ENCODE results near the gene TRAF3.

The TRAF3 gene

DNA sequence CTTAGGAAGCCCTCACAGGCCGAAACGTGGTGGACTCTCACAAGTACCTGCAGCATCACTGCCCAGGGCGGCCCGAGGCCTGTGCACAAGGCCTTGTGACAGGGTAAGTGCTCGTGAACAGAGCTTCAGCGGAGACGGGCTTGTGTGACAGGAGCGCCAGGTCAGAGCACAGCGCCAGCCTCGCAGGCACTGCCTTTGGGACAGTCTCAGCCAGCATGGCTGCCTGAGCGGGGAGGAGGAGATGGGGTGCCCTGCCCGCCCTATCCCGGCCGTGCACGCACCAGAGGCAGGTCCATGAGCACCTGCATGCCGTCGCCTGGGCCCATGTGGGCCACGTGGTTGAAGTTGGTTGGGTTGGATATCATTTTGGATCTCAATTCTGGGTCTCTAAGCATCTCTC is 162.1 kb downstream of the TRAF3 start:
- DNase-seq (ENCODE audit: low read depth): no peak

DNA sequence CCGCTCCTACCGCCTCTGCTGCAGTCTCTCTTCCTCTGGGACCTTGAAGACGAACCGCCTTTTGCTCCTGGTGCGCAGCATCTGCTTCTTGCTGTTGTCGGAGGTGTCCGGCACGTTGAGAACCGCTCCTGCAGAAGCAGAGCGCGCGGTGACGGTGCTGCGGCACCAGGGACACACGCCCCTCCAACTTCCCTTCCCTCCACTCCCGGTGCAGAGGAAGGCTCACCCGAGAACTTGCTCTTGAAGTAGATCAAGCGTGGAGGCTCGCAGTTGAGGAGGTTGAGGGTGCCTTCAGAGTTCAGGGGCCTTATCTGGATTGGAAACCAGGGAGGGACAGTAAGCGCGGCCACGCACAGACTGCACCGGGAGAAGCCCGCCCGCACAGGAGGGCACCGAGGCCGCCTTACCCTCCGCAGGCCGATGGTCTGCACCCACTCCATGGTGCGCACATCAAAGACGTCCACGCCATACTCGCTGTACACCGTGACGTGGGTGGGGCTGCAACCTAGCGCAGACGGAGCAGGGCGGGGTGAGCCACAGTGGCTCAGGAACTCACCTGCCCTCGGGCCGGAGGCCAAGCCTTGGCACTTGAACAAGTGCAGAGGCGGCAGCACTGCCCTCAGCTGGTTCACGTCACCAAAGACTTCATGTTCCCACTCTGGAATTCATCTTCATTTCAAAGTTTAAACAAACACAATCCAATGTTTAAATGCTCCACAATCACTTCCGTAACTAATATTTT is 162.7 kb downstream of the TRAF3 start:
- DNase-seq (ENCODE audit: low read depth): no peak

DNA sequence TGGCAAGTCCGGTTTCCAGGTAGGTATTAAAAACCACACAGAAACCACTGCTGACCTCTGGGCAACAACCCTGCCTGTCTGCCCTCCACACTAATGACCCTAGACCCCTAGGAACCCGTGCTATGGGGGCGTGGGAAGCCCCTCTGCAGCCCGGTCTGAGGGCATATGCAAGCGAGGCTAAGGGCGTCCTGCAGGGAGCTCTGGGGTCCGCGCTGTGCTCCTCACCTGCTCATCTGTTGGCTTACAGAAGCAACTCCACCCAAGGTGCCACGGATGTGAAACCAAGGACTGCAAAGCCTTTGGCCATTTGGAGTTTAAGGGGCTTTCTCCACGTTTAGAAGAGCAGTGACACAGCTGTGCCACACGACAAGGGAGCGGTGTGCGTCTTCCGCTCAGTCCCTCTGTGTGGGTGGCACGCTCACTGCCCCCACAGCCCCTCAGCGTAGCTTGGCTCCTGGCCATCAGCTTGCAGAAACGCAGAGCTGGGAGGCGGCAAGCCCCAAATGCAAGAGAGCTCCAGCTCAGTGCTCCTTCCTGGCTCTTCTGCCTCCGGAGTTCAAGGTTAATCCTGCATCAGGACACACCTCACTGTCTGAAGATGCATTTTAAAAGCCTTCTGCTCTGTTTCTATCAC is 163.6 kb downstream of the TRAF3 start:
- no peak for DNase-seq (ENCODE audit: low read depth)

DNA sequence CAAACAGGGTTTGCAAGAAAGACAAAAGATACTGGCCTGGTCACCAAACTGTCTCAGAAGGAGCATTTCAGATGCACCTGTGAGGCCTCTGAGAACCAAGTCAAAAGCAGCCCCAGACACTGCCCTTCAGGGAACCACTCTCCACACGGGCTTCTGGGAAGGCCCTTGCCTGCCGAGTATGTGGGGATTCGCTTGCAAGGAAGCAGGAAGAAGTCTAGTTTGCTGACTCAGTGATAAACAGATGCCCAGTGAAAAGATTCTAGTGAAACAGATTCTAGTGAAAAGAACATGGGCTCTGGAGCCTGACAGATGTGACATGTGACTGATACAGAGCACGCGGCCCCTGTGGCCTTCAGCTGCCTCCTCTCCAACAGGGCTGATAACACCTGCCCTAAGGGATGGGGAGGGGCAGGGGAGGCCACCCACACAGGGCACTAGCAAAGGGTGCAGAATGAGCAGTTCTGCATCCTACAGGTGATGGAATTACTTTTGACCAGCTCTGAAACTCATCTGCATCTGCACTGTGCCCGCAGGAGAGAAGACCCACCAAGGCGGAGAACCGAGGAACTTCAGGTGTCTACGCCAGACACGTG is 164.3 kb downstream of the TRAF3 start:
- no peak for DNase-seq (ENCODE audit: low read depth)

DNA sequence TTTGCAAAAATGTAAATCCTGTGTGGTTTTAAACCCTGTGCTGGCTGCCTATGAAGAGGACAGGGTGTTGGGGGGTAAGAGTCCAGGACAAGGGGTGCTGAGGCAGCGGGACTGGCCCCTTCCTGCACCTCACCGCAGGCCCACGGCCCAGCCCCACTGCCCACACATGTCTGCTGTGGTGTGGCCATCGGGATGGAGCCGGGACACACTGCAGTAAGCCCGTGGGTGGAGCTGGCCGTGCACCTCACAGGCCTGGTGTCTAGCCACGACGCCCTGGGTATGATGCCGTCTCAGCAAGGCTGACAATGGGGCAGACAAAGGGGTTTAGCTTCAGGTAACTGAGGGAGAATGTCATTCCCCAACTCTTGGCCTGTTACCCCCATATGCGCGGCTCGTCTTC is 164.8 kb downstream of the TRAF3 start:
- DNase-seq (ENCODE audit: low read depth): no peak

DNA sequence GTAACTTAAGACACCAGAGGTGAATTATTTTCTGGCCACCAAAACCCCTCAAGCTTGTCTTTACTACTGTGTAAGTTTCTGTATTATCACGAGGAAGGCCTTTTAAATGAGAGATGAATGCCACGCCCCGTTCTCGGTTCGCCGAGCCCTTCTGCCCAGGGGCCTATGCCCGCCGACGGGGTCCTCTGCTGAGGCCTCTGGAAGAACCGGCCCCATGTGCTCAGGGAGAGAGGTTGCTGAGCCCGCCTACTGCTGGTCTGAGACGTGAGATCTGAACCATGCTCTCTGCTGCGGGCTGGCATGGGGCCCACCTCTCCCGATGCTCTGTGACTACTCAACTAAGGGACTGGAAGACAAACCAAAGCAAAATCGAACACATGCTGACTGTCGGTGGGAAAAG is 166.2 kb downstream of the TRAF3 start:
- no peak for DNase-seq (ENCODE audit: low read depth)

DNA sequence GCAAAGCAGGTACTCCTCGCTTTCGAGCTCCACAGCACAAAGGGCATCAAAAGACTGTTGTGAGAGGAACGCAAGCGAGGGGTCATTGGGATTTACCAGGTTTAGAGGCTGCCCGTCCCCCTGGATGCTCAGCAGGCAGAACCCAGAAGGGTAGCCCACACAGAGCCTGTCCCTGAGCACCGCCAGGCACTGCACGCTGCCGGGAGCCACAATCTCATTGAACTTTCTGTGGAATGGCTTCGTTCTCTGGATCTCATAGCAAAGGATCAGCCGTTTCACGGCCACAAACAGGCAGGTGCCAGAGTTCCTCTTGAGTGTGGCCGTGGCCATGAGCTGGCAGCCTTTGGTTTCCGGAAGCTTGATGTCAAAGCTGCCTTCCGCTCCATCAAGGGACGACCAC is 166.7 kb downstream of the TRAF3 start:
- no peak for DNase-seq (ENCODE audit: low read depth)

DNA sequence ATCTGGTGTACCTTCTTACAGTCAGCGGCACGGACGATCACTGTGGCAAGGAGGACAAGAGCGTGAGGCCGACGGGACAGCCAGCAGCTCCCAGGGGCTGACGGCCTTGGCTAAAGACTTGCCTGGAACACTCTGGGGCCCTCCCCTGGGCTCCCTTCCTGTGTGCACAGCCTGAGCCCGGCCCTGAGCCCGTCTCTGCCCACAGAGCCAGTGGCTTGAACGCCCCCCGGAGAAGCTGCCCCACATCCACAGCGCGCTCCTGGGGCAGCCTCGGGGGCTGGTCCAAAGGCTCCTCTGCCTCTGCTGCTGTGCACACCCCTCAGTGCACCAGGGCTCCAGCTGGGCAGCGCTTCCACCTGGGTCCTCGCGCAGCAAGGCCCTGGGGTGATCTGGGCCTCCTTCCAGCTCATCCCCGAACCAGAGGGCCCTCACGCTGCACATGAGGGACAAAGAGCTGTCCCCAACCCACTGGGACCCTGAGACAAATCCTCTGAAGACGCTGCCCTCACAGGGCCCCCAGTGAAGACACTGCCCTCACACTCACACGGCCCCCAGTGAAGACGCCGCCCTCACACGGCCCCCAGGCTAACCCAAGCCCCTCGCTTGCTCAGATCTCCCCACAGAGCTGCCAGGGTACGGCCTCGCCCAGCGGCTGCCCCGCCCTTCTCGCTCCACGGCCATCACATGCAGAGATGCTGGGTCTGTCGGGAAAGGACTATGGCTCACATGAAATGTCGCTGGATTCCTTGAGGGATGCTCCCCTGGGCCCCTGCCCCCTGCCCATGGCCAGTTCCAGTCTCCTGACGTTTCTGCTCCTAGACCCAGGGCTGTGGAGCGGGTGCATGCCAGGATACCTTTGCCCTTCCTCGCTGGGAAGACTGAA is 167.4 kb downstream of the TRAF3 start:
- DNase-seq (ENCODE audit: low read depth): no peak

DNA sequence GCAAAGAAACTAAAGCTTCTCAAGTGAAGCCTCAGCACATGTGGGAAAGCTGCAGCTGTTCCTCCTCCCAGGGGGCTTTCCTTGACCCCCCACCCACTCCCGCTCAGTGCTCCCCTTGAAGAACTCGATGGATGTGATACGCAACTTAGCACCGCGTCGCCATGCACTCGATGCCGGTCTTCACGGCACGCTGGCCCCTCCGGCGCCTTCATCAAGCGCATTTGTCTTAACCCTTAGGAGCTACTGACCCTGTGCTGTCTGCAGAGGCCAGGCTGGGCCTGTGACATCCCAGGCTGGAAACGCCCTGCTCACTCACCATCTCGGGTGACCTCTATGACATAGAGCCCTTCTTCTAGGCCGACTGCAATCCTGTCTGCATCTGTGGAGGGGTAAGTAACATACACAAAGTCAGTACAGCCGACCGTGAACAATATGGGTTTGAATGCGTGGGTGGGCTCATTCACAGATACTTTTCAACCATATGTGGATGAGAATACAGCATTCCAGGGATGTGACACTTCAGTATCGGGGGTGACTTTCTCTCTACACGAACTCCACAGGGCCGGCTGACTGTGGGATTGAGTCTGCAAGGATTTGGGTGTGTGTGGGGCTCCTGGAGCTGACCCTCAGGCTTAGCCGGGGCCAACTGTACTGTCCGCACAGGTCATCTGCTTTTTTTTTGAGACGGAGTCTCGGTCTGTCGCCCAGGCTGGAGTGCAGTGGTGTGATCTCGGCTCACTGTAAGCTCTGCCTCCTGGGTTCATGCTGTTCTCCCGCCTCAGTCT is 168.3 kb downstream of the TRAF3 start:
- no peak for DNase-seq (ENCODE audit: low read depth)

DNA sequence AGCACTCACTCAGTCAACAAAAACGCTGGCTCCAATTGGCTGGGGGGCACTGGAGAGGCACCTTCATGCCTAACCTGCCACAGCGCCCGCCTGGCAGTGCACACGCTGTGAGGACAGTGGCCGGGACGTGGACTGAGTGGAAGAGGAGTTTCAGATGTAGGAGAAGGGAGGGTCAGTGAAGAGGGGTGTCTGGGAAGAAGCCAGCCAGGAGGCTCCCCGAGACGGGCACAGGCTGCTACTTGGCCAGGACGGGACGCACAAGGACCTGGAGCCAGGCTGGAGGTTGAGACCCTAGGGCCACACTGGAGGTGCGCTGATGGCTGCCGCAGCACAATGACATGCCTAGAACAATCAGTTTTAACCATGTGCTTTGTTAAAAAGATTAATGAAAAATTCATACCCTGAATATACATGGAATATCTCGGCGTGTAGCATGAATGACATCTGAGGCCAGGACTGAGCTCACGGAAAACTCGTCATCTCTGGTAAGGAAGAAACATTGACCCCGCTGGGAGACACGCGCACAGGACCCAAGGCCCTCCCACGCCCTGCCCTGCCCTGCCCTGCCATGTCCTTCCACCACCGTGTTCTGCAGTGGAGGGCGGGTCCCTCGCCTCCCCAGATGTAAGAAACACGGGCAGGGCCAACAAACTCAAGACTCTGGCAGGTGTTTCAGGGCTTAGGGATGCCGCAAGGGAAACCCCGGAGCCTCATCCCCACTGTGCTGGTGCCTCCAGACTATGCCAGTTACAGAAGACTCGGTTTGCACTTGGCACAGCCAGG is 170.3 kb downstream of the TRAF3 start:
- no peak for DNase-seq (ENCODE audit: low read depth)

DNA sequence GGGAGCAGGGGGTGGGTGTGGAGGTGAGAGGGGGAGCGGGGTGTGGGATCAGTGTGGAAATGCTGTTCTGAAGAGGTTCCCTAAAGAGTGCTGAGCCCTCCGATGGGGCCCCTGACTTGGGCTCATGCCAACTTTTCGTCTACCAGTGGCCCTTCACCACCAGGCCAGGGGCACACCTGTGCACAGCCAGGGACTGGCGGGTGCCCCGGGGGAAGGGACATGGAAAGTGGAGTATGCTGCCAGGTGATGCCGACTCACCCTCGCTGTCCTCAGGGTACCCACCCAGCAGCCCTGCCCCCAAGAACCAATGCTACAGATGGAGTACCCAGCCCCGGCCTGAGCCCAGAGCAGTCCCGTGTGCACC is 171.4 kb downstream of the TRAF3 start:
- no peak for DNase-seq (ENCODE audit: low read depth)

DNA sequence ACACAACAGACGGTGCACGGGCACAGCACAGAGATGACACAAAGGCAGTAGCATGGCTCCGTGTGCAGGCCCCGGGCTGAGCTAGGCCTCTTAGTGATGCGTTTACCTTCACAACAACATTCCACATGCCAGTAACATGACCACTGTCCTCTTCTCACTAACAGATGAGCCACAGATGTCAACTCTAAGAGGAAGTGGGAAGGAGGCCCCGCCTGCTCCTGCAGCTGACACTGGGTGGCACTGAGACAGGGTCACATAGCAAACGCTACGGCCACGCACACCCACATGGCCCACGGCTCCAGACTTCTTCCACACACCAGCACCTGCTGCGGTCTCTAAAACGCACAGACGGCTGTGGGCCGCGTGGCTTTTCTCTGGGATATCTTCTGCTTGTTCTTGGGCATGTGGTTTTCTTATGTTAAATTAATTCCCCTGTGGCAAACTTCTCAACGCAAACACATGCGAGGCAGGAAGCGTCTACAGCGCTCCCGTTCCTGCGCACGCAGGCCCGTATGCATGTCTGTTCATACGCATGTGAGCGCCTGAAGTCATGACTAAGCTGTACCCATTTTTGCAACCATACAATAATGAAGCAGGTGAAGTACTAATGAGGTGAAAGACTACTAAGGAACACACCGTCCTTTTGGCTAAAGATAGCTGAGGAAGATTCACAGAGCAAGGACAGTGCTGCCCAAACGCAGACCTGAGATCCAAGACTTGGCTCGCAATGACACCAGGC is 172.0 kb downstream of the TRAF3 start:
- DNase-seq (ENCODE audit: low read depth): no peak

DNA sequence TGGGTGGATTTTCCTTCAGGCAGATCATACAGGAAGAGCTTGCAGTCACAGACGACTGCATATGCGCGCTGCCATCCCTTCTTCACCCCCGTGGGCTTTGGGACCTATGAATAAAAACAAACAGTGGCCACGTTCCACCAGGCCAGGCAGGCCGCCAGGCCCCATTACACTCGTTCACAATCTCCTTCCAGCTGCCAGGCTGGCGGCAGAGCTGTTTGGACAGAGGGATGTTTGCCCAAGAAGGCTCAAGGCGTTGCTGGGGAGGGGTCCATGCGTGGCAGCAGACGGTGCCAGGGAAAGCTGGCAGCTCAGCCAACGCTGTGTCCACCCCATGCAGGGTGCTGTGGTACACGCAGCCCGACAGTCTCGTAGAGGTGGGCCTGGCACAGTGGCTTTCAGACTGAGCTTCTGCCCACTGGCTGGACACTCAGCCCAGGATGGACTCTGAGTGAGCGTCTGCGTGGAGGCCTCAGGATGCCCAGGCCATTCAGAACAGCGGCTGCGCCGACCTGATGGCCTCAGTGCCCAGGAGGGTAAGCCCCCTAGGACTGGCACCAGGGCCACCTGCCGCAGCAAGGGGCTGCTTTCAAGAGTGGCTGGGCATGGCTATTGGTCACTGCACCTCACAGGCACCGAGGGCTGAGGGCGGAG is 172.7 kb downstream of the TRAF3 start:
- no peak for DNase-seq (ENCODE audit: low read depth)

DNA sequence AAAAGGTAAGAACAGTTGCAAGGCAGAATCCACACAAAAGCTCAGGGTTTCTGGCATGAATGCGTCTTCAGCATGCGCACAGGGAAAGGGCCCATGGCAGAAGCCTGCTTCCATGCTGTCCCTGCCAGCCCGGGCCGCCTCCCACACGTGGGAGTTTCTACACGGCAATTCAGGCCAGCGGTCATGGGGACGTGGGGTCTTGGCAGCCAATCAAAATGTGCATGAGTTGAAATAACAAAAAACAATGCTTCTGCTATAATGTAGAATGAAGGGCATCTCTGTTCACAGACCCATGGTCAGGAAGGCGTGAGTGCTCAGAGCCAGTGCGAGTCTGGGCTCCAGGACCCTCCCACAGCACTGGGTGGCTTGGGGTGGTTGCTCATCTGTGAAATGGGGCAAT is 173.8 kb downstream of the TRAF3 start:
- DNase-seq (ENCODE audit: low read depth): no peak

DNA sequence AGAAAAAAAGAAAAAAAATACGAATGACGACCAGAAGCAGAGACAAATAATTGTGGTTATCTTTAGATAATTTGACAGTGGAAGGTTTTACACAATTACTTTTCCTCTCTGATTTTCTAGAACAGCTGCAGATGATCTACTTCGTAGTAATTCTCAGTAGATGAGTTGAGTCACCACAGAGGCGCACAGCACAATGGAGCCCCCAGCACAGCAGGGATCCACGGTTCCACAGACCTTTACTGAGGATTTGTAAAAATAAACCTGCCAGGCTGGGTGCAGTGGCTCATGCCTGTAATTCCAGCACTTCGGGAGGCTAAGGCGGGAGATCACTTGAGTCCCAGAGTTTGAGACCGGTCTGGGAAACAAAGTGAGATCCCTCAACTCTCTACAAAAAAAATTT is 174.6 kb downstream of the TRAF3 start:
- no peak for DNase-seq (ENCODE audit: low read depth)

DNA sequence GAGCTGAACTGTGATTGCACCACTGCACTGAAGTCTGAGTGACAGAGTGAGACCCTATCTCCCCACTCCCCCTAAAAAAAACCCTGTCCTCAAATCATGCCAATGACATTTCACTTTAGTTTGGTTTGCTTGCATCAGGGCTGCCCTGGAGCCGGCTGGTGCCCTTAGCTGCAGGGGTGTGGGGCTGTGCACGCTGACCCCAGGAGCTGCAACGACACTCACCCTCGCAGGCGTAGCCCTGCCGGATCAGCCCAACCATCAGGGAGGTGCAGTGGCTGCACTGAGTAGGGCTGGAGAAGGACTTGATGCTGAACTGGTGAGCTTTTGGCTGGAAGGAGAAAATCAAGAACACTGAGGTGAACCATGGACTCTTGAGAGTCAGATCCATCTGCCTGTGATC is 175.0 kb downstream of the TRAF3 start:
- DNase-seq (ENCODE audit: low read depth): no peak

DNA sequence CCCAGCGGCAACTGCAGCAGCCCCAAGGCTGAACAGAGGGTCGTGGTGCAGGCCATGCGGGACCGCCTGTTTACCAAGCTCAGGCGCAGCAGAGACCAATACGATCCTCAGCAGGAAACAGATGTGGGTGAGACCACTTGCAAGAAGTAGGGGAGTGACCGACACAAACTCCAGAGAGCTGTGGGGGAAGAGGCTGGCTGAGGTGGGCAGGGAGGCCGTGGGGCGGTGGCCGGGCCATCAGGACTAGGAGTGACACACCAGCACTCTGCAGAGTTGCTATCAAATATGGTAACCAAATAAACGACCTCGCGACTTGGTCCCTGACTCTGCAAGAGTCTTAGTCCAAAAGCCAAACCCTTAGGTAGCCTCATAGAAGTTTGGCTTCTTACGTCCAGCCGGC is 175.9 kb downstream of the TRAF3 start:
- no peak for DNase-seq (ENCODE audit: low read depth)

DNA sequence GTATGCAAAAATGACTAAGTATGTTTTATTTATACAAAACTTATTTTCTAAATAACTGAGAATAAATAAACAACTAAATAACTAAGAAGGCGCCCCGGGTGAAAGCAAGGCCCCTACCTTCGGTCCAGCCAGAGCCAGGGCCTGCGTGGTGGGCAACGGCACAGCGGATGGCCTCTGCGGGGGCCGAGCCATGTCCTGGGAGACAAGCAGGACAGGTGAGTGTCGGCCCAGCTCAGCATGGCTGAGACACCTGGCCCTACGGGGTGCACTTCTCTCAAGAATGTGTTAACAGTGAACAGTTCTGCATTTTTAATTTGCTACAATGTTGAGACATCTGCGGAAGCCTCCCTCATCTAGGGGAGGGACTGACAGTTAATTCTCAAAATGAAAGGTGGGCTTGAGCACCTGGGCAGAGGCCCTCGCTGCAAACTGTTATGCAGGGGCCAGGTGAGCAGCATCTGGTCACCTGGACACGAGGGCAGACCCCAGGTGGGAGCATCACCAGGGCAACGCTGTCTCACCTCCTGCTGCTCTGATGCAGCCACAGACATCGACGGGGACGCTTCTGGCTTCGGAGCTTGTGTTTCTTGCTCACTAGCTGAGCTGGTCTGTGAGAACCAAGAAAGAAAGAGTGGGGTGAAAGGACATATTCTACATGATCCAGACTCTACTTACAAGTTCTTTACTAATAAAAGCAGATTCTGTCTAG is 177.0 kb downstream of the TRAF3 start:
- DNase-seq (ENCODE audit: low read depth): no peak
